K562 (cell line): ENCODE data around the gene FAM83D. TPM values are rescaled to one million over a fixed set of nuclear protein-coding genes. Genes with fewer than 3 reads are reported as not detected.

Experiments
- CCNT2 ChIP-seq: IDR thresholded peaks from 2 replicates; pipeline ENCODE4 v1.6.1; 2011; ENCODE audit warnings: borderline replicate concordance, low read depth, mild to moderate bottlenecking, moderate library complexity, mixed read lengths, low read length; ENCODE audit not compliant: insufficient read length; ENCODE audit errors: extremely low read depth
- CHD7 ChIP-seq: fragments of 200-600 bp; sonication (generic); IDR thresholded peaks from one replicate; pipeline ENCODE4 v1.6.1; 2012; ENCODE audit warnings: mild to moderate bottlenecking, low read depth, low read length, inconsistent platforms
- HDAC8 ChIP-seq: fragments of 450-650 bp; IDR thresholded peaks from 2 replicates; pipeline ENCODE4 v1.6.1; 2016; ENCODE audit warnings: mild to moderate bottlenecking, missing genetic modification characterization, moderate library complexity, missing compliant biosample characterization
- MLLT1 ChIP-seq, 2 experiments: fragments of 450-650 bp; IDR thresholded peaks; 2 replicates each; pipeline ENCODE4 v1.6.1; 2016
- MNT ChIP-seq, 2 experiments: fragments of 450-650 bp; conservative IDR thresholded peaks; 2 replicates each; pipeline ENCODE4 v1.6.1; 2017; ENCODE audit warnings: mild to moderate bottlenecking in 2 of 2, moderate library complexity in 2 of 2
- POLR2AphosphoS2 ChIP-seq: IDR thresholded peaks from 2 replicates; pipeline ENCODE4 v1.6.1; 2012; ENCODE audit warnings: low read length, improper control_type of control experiment
- POLR2H ChIP-seq: IDR thresholded peaks from 2 replicates; pipeline ENCODE4 v1.6.1; 2016; ENCODE audit warnings: missing genetic modification characterization, low read depth, mild to moderate bottlenecking, control low read depth, missing compliant biosample characterization, moderate library complexity
- POLR3G ChIP-seq: IDR thresholded peaks from 2 replicates; pipeline ENCODE4 v1.6.1; 2011; ENCODE audit not compliant: insufficient read length, insufficient replicate concordance; ENCODE audit errors: extremely low read depth
- ZBTB17 ChIP-seq: fragments of 450-650 bp; formaldehyde crosslinking; IDR thresholded peaks from 2 replicates; pipeline ENCODE4 v1.4.0; 2020; ENCODE audit warnings: mild to moderate bottlenecking
- polyA plus RNA-seq, 8 experiments: library from polyadenylated mRNA; depleted of rRNA in 4 of 8; stranded (reverse) in 5 of 8; unstranded in 3 of 8; fragments of >200 nt; fragmentation: Nextera tagmentation in 2 of 8; fragmentation: Illumina TruSeq in 1 of 8; extraction: Ambion mirVana in 2 of 8; extraction: Trizol in 1 of 8; gene quantifications; 2 replicates each; pipeline versions ENCODE4 v1.2.1 to v1.2.3, GENCODE V29; 2011 to 2014; ENCODE audit warnings: inconsistent platforms in 1 of 8, missing spikeins in 1 of 8
- total RNA-seq, 7 experiments: library from RNA; depleted of rRNA in 6 of 7; stranded (reverse); fragments of >200 nt in 6 of 7; fragmentation: Illumina TruSeq in 2 of 7; extraction: Trizol in 2 of 7; gene quantifications; 2 replicates each; pipeline versions ENCODE4 v1.2.1 to v1.2.3, GENCODE V29; 2011 to 2021; ENCODE audit warnings: low replicate concordance in 1 of 7
- TF ChIP-seq, protein P1 (sequence below): sonication (generic); formaldehyde crosslinking; IDR thresholded peaks from 2 replicates; pipeline ENCODE4 v1.8.1; 2023; ENCODE audit warnings: mild to moderate bottlenecking, missing genetic modification reagents

Gene FAM83D
- total and polyA plus RNA-seq, 9 of the 15 experiments (the other 6 are each of a cell fraction or from before 2014, with no cell fraction given): 8.2 to 66.1 (median 43.5) TPM

DNA sequence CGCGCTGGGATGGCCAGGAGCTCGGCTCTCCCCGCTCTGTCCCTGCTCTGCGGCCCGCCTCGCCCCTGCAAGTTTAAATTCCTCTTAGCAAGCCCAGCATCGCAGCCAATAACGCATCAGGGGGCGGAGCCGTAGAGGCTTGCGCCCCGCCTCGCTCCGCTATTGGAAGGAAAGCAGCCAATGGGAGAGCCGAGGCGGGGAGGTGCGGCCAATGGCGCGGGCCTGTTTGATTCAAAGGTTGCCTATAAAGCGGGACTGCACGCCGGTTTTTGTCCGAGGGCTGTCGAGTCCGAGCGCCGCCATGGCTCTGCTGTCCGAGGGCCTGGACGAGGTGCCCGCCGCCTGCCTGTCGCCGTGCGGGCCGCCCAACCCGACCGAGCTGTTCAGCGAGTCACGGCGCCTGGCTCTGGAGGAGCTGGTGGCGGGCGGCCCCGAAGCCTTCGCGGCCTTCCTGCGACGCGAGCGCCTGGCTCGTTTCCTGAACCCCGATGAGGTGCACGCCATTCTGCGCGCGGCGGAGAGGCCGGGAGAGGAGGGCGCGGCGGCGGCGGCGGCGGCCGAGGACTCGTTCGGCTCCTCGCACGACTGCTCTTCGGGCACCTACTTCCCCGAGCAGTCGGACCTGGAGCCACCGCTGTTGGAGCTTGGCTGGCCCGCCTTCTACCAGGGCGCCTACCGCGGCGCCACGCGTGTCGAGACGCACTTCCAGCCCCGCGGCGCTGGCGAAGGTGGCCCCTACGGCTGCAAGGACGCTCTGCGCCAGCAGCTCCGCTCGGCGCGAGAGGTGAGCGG is at the start of gene FAM83D (continued):
- TF ChIP-seq MLLT1 (IDR thresholded peaks at IDR 0.05): 0 out of 4 replicates have a peak, but pooled peaks of 1 of the 2 experiments have one; percentile 40
- TF ChIP-seq POLR3G: no peak
- no peak for TF ChIP-seq CHD7
- peak; percentile 61; the same call in 1 of the 2 replicates for TF ChIP-seq ZBTB17 (CRISPR knock-in tag)
- TF ChIP-seq HDAC8 (tag): no peak
- TF ChIP-seq POLR2AphosphoS2: peak; percentile 54; the same call in 1 of the 2 replicates
- TF ChIP-seq MNT (conservative IDR thresholded peaks at IDR 0.05): peak; percentile 81 to 94
- TF ChIP-seq, protein P1, sequence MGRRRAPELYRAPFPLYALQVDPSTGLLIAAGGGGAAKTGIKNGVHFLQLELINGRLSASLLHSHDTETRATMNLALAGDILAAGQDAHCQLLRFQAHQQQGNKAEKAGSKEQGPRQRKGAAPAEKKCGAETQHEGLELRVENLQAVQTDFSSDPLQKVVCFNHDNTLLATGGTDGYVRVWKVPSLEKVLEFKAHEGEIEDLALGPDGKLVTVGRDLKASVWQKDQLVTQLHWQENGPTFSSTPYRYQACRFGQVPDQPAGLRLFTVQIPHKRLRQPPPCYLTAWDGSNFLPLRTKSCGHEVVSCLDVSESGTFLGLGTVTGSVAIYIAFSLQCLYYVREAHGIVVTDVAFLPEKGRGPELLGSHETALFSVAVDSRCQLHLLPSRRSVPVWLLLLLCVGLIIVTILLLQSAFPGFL: no peak
- peak; percentile 62 for TF ChIP-seq CCNT2
- peak; percentile 96 for TF ChIP-seq POLR2H (tag)
